Mesothelial cell of epicardium (in vitro differentiated cells): ENCODE measurements around the gene TBX18. TPM values are rescaled to one million over a fixed set of nuclear protein-coding genes. Genes with fewer than 3 reads are reported as not detected.

ENCODE experiments used
- DNase-seq, 2 experiments: peaks; one replicate each; pipeline ENCODE4 v3.0.0; 2021; ENCODE audit warnings: low spot score in 2 of 2; ENCODE audit not compliant: unreplicated experiment in 2 of 2
- H3K27ac Mint-ChIP-seq: 2 replicates; pipeline ENCODE4 v1.8.0; 2021; ENCODE audit warnings: mixed read lengths
- H3K27me3 Mint-ChIP-seq: 2 replicates; pipeline ENCODE4 v1.8.0; 2021; ENCODE audit warnings: low read depth, mixed read lengths
- H3K36me3 Mint-ChIP-seq: 2 replicates; pipeline ENCODE4 v1.8.0; 2021; ENCODE audit warnings: mixed read lengths
- H3K4me1 Mint-ChIP-seq: 2 replicates; pipeline ENCODE4 v1.8.0; 2021; ENCODE audit warnings: mixed read lengths
- H3K4me3 Mint-ChIP-seq: 2 replicates; pipeline ENCODE4 v1.8.0; 2021; ENCODE audit warnings: mild to moderate bottlenecking, moderate library complexity, mixed read lengths
- H3K9me3 Mint-ChIP-seq: 2 replicates; pipeline ENCODE4 v1.8.0; 2021; ENCODE audit warnings: mixed read lengths
- CTCF ChIP-seq: fragments of 200-600 bp; sonication (generic); IDR thresholded peaks from one replicate; pipeline ENCODE4 v1.5.0; 2021; ENCODE audit warnings: antibody characterized with exemption; ENCODE audit not compliant: unreplicated experiment
- total RNA-seq: library from RNA; stranded (reverse); gene quantifications from 3 replicates; pipeline ENCODE4 v1.2.1, GENCODE V29; 2021

The TBX18 gene
- total RNA-seq, 1 donor from 2014 or later, result 12.8 TPM

GRCh38 chr6:84733889-84734288, 30.5 kb downstream of the TBX18 start:
- no peak for TF ChIP-seq CTCF
- Mint-ChIP-seq H3K4me3 (no peak overlapping the region), H3K27me3 (peaks cover 16% of the 10 kb centered on the region), H3K4me1 (no peaks in the 10 kb centered on the region), H3K36me3 (peaks cover 10% of the 10 kb centered on the region), H3K9me3 (no peaks in the 10 kb centered on the region), H3K27ac (no peak overlapping the region)
- DNase-seq, result no peak

GRCh38 chr6:84731901-84732300, 32.5 kb downstream of the TBX18 start:
- no peaks in the 10 kb centered on the region for H3K4me1 Mint-ChIP-seq
- no peak overlapping the region for H3K4me3 Mint-ChIP-seq
- peaks cover 3% of the 10 kb centered on the region for H3K27me3 Mint-ChIP-seq
- TF ChIP-seq CTCF, result no peak
- no peaks in the 10 kb centered on the region for H3K9me3 Mint-ChIP-seq
- no peak for DNase-seq
- no peak overlapping the region for H3K27ac Mint-ChIP-seq
- H3K36me3 Mint-ChIP-seq, result peaks cover 2% of the 10 kb centered on the region

- Mint-ChIP-seq H3K27ac (no peak overlapping the region), H3K4me3 (no peak overlapping the region), H3K9me3 (no peaks in the 10 kb centered on the region), H3K36me3 (no peaks in the 10 kb centered on the region), H3K4me1 (no peaks in the 10 kb centered on the region), H3K27me3 (peaks cover 3% of the 10 kb centered on the region)
- no peak for DNase-seq
- no peak for TF ChIP-seq CTCF
Measured at GRCh38 chr6:84731401-84731800, 33.0 kb downstream of the TBX18 start.

GRCh38 chr6:84728602-84729001, 35.8 kb downstream of the TBX18 start:
- H3K4me1 Mint-ChIP-seq, result no peaks in the 10 kb centered on the region
- peak; percentile 38 for TF ChIP-seq CTCF
- no peaks in the 10 kb centered on the region for H3K9me3 Mint-ChIP-seq
- no peak overlapping the region for H3K4me3 Mint-ChIP-seq
- no peak for DNase-seq
- H3K27me3 Mint-ChIP-seq, result peaks cover 8% of the 10 kb centered on the region
- H3K36me3 Mint-ChIP-seq, result no peaks in the 10 kb centered on the region
- H3K27ac Mint-ChIP-seq, result no peak overlapping the region

GRCh38 chr6:84719152-84719551, 45.2 kb downstream of the TBX18 start:
- no peak overlapping the region for H3K4me3 Mint-ChIP-seq

More at GRCh38 chr6:84719152-84719551, 45.2 kb downstream of the TBX18 start:
- Mint-ChIP-seq H3K9me3 (peaks cover 4% of the 10 kb centered on the region), H3K27ac (no peak overlapping the region), H3K27me3 (peaks cover 7% of the 10 kb centered on the region), H3K36me3 (no peaks in the 10 kb centered on the region), H3K4me1 (no peaks in the 10 kb centered on the region)
- DNase-seq, result no peak
- no peak for TF ChIP-seq CTCF
